HepG2 (cell line): ENCODE results near the gene HTR1B. TPM values are rescaled to one million over a fixed set of nuclear protein-coding genes. Genes with fewer than 3 reads are reported as not detected.

ENCODE experiments used
- ATAC-seq: fragments of 200-7000 bp; cut with Tn5 transposase; 3 replicates; pipeline ENCODE4 v1.9.1; 2020; ENCODE audit warnings: mild to moderate bottlenecking, moderate library complexity
- BruUV-seq: library from RNA; stranded (reverse); fragments of 400-500 nt; replicated peaks from 2 replicates; lab custom pipeline; 2021; lab: Mats Ljungman, UMichigan
- CTCF ChIA-PET: fragments of 300-600 bp; formaldehyde crosslinking; extraction: SDS; loops from one replicate; lab custom pipeline; 2021; ENCODE audit warnings: low total read pairs, inconsistent platforms, low intra/inter-chr PET ratio; lab: Yijun Ruan, JAX
- POLR2A ChIA-PET: fragments of 350-600 bp; sonication (Branson Sonifier 250); formaldehyde crosslinking; loops from one replicate; lab custom pipeline; 2020; ENCODE audit warnings: antibody characterized with exemption, inconsistent platforms; lab: Yijun Ruan, JAX
- DNase-seq: peaks from one replicate; pipeline ENCODE4 v3.0.0-alpha.2; 2015; ENCODE audit warnings: low spot score
- FAIRE-seq: peaks from 3 replicates; lab custom pipeline; 2011; peaks lifted over from hg19 to GRCh38; lab: Jason Lieb, UNC
- H2AFZ ChIP-seq: one replicate; pipeline ENCODE4 v1.6.1; 2011; ENCODE audit warnings: low read length, inconsistent platforms
- H3K27ac ChIP-seq: fragments of 300-600 bp; 3 replicates; pipeline ENCODE4 v1.8.0; 2011; ENCODE audit warnings: mixed run types, mild to moderate bottlenecking, mixed read lengths, low read length, inconsistent platforms; ENCODE audit not compliant: insufficient read depth; ENCODE audit errors: extremely low read length
- H3K27me3 ChIP-seq, 2 experiments: fragments of 200-600 bp in 1 of 2; 2 replicates in 1 of 2; 3 replicates in 1 of 2; pipeline versions ENCODE4 v1.6.0 to v1.8.0; 2011; ENCODE audit warnings: low read length in 2 of 2, mild to moderate bottlenecking in 2 of 2, moderate library complexity in 2 of 2, inconsistent platforms in 1 of 2; ENCODE audit not compliant: insufficient read depth in 2 of 2, control insufficient read depth in 1 of 2
- H3K36me3 ChIP-seq, 2 experiments: fragments of 200-600 bp in 1 of 2; replicated peaks in 1 of 2; 2 replicates in 1 of 2; 3 replicates in 1 of 2; pipeline versions ENCODE4 v1.5.1 to v1.8.0; 2011; ENCODE audit warnings: low read length in 2 of 2, inconsistent platforms in 1 of 2; ENCODE audit not compliant: insufficient read depth in 2 of 2, control insufficient read depth in 1 of 2
- H3K4me1 ChIP-seq: 2 replicates; pipeline ENCODE4 v1.5.1; 2012; ENCODE audit warnings: low read length, inconsistent platforms; ENCODE audit not compliant: insufficient read depth
- H3K4me2 ChIP-seq: 2 replicates; pipeline ENCODE4 v1.6.0; 2011; ENCODE audit warnings: low read depth, low read length, inconsistent platforms
- H3K4me3 ChIP-seq, 3 experiments: fragments of 200-600 bp in 1 of 3; sonication (generic), shearing (Covaris generic) in 1 of 3; replicated peaks in 1 of 3; 2 replicates each; pipeline ENCODE4 v1.5.1; 2011 to 2016; ENCODE audit warnings: low read length in 3 of 3, inconsistent platforms in 2 of 3, low read depth in 2 of 3, mild to moderate bottlenecking in 2 of 3, control low read depth in 1 of 3, mixed read lengths in 1 of 3; ENCODE audit not compliant: insufficient read depth in 1 of 3
- H3K79me2 ChIP-seq: one replicate; pipeline ENCODE4 v1.6.1; 2011; ENCODE audit warnings: low read length, inconsistent platforms; ENCODE audit not compliant: insufficient read depth
- H3K9ac ChIP-seq: 2 replicates; pipeline ENCODE4 v1.6.0; 2011; ENCODE audit warnings: mild to moderate bottlenecking, low read depth, low read length, inconsistent platforms; ENCODE audit not compliant: insufficient read depth
- H3K9me3 ChIP-seq: 2 replicates; pipeline ENCODE4 v1.5.1; 2012; ENCODE audit warnings: mild to moderate bottlenecking, low read length
- H4K20me1 ChIP-seq: 2 replicates; pipeline ENCODE4 v1.6.0; 2011; ENCODE audit warnings: inconsistent platforms, mild to moderate bottlenecking, low read length, moderate library complexity; ENCODE audit not compliant: insufficient read depth
- POLR2A ChIP-seq, 2 experiments: IDR thresholded peaks; 2 replicates each; pipeline ENCODE4 v1.6.1; 2011; ENCODE audit warnings: low read depth in 2 of 2, low read length in 2 of 2, mild to moderate bottlenecking in 1 of 2, moderate library complexity in 1 of 2; ENCODE audit not compliant: insufficient read depth in 1 of 2
- RELA ChIP-seq: sonication (generic); formaldehyde crosslinking; IDR thresholded peaks from 2 replicates; pipeline ENCODE4 v1.4.0; 2020; ENCODE audit warnings: missing genetic modification reagents
- SOX13 ChIP-seq, 3 experiments: fragments of 450-650 bp in 1 of 3; sonication (generic) in 1 of 3; formaldehyde crosslinking in 1 of 3; IDR thresholded peaks in 2 of 3; conservative IDR thresholded peaks in 1 of 3; 2 replicates each; pipeline versions ENCODE4 v1.5.0 to v1.6.1; 2016 to 2020; ENCODE audit warnings: antibody characterized with exemption in 1 of 3, mild to moderate bottlenecking in 1 of 3, missing compliant biosample characterization in 1 of 3, missing genetic modification reagents in 1 of 3, moderate library complexity in 1 of 3
- ZFYVE20 ChIP-seq: sonication (generic); formaldehyde crosslinking; IDR thresholded peaks from 2 replicates; pipeline ENCODE4 v1.8.0; 2023; ENCODE audit warnings: low read depth, mild to moderate bottlenecking, moderate library complexity, missing genetic modification reagents, borderline replicate concordance
- ZNF550 ChIP-seq: sonication (generic); formaldehyde crosslinking; IDR thresholded peaks from 2 replicates; pipeline ENCODE4 v1.4.0; 2020; ENCODE audit warnings: mild to moderate bottlenecking, missing genetic modification reagents, borderline replicate concordance
- ZNF761 ChIP-seq: sonication (generic); formaldehyde crosslinking; conservative IDR thresholded peaks from 2 replicates; pipeline ENCODE4 v1.4.0; 2020; ENCODE audit warnings: mild to moderate bottlenecking, missing genetic modification reagents
- WGBS: methylation state at CpG from one replicate; pipeline ENCODE4 v1.1.6; 2017; ENCODE audit warnings: low lambda C conversion rate; 5-methylcytosine and 5-hydroxymethylcytosine counted together
- in situ Hi-C: cut with HindIII; loops from 2 replicates; pipeline ENCODE4 v1.10.0; 2017; ENCODE audit warnings: low pct_unique_long_range_greater_than_20kb; ENCODE audit not compliant: extremely low pct_ligation_motif_present
- intact Hi-C: fragments of 100-400 bp; cut with micrococcal nuclease; formaldehyde crosslinking; loops from one replicate; pipeline ENCODE4 v1.10.0; 2022; ENCODE audit not compliant: unreplicated experiment
- polyA plus RNA-seq, 8 experiments: library from polyadenylated mRNA; depleted of rRNA in 3 of 8; stranded (reverse) in 7 of 8; unstranded in 1 of 8; fragments of >200 nt; fragmentation: Illumina TruSeq in 4 of 8; extraction: Trizol in 4 of 8; gene quantifications; 2 replicates each; pipeline versions ENCODE4 v1.2.1 to v1.2.3, GENCODE V29; 2011 to 2016; ENCODE audit warnings: low read depth in 4 of 8, missing spikeins in 1 of 8, mixed read lengths in 1 of 8; ENCODE audit not compliant: insufficient read depth in 1 of 8
- total RNA-seq, 5 experiments: library from RNA; depleted of rRNA; stranded (reverse); fragments of >200 nt; fragmentation: Illumina TruSeq; extraction: Trizol; gene quantifications; 2 replicates each; pipeline ENCODE4 v1.2.3, GENCODE V29; 2016; ENCODE audit warnings: low read depth in 1 of 5
- TF ChIP-seq, protein P1 (sequence below): IDR thresholded peaks from 2 replicates; pipeline ENCODE4 v1.6.1; 2012; ENCODE audit warnings: low read length, improper control_type of control experiment
- TF ChIP-seq, protein P2 (sequence below): sonication (generic); formaldehyde crosslinking; conservative IDR thresholded peaks from 2 replicates; pipeline ENCODE4 v1.4.0; 2020; ENCODE audit warnings: mild to moderate bottlenecking, missing genetic modification reagents, moderate library complexity
- TF ChIP-seq, protein P3 (sequence below): sonication (generic); formaldehyde crosslinking; IDR thresholded peaks from 2 replicates; pipeline ENCODE4 v1.4.0; 2020; ENCODE audit warnings: missing genetic modification reagents

HTR1B gene
- total and polyA plus RNA-seq, 2 of the 13 experiments (the other 11 are each of a cell fraction or from before 2014, with no cell fraction given): not detected

- H3K4me3 ChIP-seq: no peak overlapping the region
- CTCF ChIA-PET: no interaction called here
- no peaks in the 10 kb centered on the region for H3K9me3 ChIP-seq
- WGBS: 22% methylated on average over 8 of the region's 8 CpGs
- no peak overlapping the region for H3K27ac ChIP-seq
- intact Hi-C loops (loop anchor here (10.0 kb wide), 1 partner anchor 280 kb away; no protein-coding TSS in a partner anchor), in situ Hi-C loops (no loop called here)
- H2AFZ ChIP-seq: no peak overlapping the region
- no peak; the same call in 2 of the 3 replicates for ATAC-seq
- peaks cover 1 to 44% of the 10 kb centered on the region in 2 experiments; a peak in 3 of 5 replicates for H3K27me3 ChIP-seq
- no TSS peak for BruUV-seq
- H4K20me1 ChIP-seq: no peaks in the 10 kb centered on the region
- no peak overlapping the region for H3K9ac ChIP-seq
- H3K4me2 ChIP-seq: no peak overlapping the region
- TF ChIP-seq RELA (CRISPR knock-in tag) (no peak), ZFYVE20 (CRISPR knock-in tag) (no peak), SOX13 (IDR thresholded peaks at IDR 0.05) (no peak), SOX13 (CRISPR knock-in tag; conservative IDR thresholded peaks at IDR 0.05 in 1 of 2, IDR thresholded peaks at IDR 0.05 in 1 of 2) (no peak), ZNF550 (CRISPR knock-in tag) (no peak), ZNF761 (CRISPR knock-in tag) (no peak), POLR2A (IDR thresholded peaks at IDR 0.05; ENCODE audit: insufficient read depth in 1 of 2, low read depth in 2 of 2, low read length in 2 of 2) (no peak)
- TF ChIP-seq, protein P1, sequence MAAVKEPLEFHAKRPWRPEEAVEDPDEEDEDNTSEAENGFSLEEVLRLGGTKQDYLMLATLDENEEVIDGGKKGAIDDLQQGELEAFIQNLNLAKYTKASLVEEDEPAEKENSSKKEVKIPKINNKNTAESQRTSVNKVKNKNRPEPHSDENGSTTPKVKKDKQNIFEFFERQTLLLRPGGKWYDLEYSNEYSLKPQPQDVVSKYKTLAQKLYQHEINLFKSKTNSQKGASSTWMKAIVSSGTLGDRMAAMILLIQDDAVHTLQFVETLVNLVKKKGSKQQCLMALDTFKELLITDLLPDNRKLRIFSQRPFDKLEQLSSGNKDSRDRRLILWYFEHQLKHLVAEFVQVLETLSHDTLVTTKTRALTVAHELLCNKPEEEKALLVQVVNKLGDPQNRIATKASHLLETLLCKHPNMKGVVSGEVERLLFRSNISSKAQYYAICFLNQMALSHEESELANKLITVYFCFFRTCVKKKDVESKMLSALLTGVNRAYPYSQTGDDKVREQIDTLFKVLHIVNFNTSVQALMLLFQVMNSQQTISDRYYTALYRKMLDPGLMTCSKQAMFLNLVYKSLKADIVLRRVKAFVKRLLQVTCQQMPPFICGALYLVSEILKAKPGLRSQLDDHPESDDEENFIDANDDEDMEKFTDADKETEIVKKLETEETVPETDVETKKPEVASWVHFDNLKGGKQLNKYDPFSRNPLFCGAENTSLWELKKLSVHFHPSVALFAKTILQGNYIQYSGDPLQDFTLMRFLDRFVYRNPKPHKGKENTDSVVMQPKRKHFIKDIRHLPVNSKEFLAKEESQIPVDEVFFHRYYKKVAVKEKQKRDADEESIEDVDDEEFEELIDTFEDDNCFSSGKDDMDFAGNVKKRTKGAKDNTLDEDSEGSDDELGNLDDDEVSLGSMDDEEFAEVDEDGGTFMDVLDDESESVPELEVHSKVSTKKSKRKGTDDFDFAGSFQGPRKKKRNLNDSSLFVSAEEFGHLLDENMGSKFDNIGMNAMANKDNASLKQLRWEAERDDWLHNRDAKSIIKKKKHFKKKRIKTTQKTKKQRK: no peak
- TF ChIP-seq, protein P2, sequence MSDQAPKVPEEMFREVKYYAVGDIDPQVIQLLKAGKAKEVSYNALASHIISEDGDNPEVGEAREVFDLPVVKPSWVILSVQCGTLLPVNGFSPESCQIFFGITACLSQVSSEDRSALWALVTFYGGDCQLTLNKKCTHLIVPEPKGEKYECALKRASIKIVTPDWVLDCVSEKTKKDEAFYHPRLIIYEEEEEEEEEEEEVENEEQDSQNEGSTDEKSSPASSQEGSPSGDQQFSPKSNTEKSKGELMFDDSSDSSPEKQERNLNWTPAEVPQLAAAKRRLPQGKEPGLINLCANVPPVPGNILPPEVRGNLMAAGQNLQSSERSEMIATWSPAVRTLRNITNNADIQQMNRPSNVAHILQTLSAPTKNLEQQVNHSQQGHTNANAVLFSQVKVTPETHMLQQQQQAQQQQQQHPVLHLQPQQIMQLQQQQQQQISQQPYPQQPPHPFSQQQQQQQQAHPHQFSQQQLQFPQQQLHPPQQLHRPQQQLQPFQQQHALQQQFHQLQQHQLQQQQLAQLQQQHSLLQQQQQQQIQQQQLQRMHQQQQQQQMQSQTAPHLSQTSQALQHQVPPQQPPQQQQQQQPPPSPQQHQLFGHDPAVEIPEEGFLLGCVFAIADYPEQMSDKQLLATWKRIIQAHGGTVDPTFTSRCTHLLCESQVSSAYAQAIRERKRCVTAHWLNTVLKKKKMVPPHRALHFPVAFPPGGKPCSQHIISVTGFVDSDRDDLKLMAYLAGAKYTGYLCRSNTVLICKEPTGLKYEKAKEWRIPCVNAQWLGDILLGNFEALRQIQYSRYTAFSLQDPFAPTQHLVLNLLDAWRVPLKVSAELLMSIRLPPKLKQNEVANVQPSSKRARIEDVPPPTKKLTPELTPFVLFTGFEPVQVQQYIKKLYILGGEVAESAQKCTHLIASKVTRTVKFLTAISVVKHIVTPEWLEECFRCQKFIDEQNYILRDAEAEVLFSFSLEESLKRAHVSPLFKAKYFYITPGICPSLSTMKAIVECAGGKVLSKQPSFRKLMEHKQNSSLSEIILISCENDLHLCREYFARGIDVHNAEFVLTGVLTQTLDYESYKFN (CRISPR knock-in tag): no peak
- TF ChIP-seq, protein P3, sequence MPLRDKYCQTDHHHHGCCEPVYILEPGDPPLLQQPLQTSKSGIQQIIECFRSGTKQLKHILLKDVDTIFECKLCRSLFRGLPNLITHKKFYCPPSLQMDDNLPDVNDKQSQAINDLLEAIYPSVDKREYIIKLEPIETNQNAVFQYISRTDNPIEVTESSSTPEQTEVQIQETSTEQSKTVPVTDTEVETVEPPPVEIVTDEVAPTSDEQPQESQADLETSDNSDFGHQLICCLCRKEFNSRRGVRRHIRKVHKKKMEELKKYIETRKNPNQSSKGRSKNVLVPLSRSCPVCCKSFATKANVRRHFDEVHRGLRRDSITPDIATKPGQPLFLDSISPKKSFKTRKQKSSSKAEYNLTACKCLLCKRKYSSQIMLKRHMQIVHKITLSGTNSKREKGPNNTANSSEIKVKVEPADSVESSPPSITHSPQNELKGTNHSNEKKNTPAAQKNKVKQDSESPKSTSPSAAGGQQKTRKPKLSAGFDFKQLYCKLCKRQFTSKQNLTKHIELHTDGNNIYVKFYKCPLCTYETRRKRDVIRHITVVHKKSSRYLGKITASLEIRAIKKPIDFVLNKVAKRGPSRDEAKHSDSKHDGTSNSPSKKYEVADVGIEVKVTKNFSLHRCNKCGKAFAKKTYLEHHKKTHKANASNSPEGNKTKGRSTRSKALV: no peak
- no peak for DNase-seq
- H3K4me1 ChIP-seq: no peaks in the 10 kb centered on the region
- H3K79me2 ChIP-seq: no peaks in the 10 kb centered on the region
- POLR2A ChIA-PET: no interaction called here
- no peaks in the 10 kb centered on the region for H3K36me3 ChIP-seq
- FAIRE-seq: no peak
Measured at GRCh38 chr6:77464495-77464867, 1.2 kb upstream of the HTR1B start.
